GM23338 (cell line): ENCODE measurements around the gene CCDC6. TPM values are rescaled to one million over a fixed set of nuclear protein-coding genes. Genes with fewer than 3 reads are reported as not detected.

Experiments used
- ATAC-seq: fragments of 200-7000 bp; cut with Tn5 transposase; 3 replicates; pipeline ENCODE4 v1.9.1; 2020
- DNase-seq: peaks from one replicate; pipeline ENCODE4 v3.0.0-alpha.2; 2015; ENCODE audit warnings: low spot score
- H2AFZ ChIP-seq: fragments of 200-600 bp; sonication (generic); 2 replicates; pipeline ENCODE4 v1.8.0; 2016; ENCODE audit warnings: antibody characterized with exemption, mild to moderate bottlenecking, moderate library complexity
- H3F3A ChIP-seq: fragments of 200-600 bp; sonication (generic); replicated peaks from 2 replicates; pipeline ENCODE4 v1.8.0; 2017; ENCODE audit warnings: antibody characterized with exemption, mixed run types, low read depth
- H3K27ac ChIP-seq: fragments of 200-600 bp; sonication (generic); 2 replicates; pipeline ENCODE4 v1.6.1; 2016; ENCODE audit warnings: low read depth
- H3K27me3 ChIP-seq: fragments of 200-600 bp; sonication (generic); 2 replicates; pipeline ENCODE4 v1.8.0; 2016; ENCODE audit warnings: mild to moderate bottlenecking, mixed run types, moderate library complexity; ENCODE audit not compliant: insufficient read depth
- H3K36me3 ChIP-seq: fragments of 200-600 bp; sonication (generic); 2 replicates; pipeline ENCODE4 v1.8.0; 2016; ENCODE audit warnings: mild to moderate bottlenecking; ENCODE audit not compliant: insufficient read depth
- H3K4me1 ChIP-seq: fragments of 200-600 bp; sonication (generic); 2 replicates; pipeline ENCODE4 v1.8.0; 2016; ENCODE audit warnings: mild to moderate bottlenecking, moderate library complexity; ENCODE audit not compliant: insufficient read depth
- H3K4me2 ChIP-seq: fragments of 200-600 bp; sonication (generic); 2 replicates; pipeline ENCODE4 v1.7.1; 2017; ENCODE audit warnings: mixed run types
- H3K4me3 ChIP-seq: fragments of 200-600 bp; sonication (generic); 2 replicates; pipeline ENCODE4 v1.6.1; 2016; ENCODE audit warnings: mixed run types
- H3K79me2 ChIP-seq: fragments of 200-600 bp; sonication (generic); replicated peaks from 2 replicates; pipeline ENCODE4 v1.8.0; 2017; ENCODE audit warnings: mild to moderate bottlenecking; ENCODE audit not compliant: insufficient read depth
- H3K9me2 ChIP-seq: fragments of 200-600 bp; sonication (generic); 2 replicates; pipeline ENCODE4 v1.8.0; 2017; ENCODE audit not compliant: insufficient read depth
- H4K20me1 ChIP-seq: fragments of 200-600 bp; sonication (generic); replicated peaks from 2 replicates; pipeline ENCODE4 v1.8.0; 2017; ENCODE audit warnings: mild to moderate bottlenecking; ENCODE audit not compliant: insufficient read depth
- H3K27ac Mint-ChIP-seq: 2 replicates; pipeline ENCODE4 v1.8.0; 2020; ENCODE audit warnings: inconsistent platforms, mild to moderate bottlenecking, moderate library complexity, mixed read lengths
- H3K27me3 Mint-ChIP-seq: 3 replicates; pipeline ENCODE4 v1.8.0; 2022; ENCODE audit warnings: low read depth, mild to moderate bottlenecking, moderate library complexity, mixed read lengths, inconsistent platforms; ENCODE audit not compliant: insufficient read depth, poor library complexity
- H3K36me3 Mint-ChIP-seq: 3 replicates; pipeline ENCODE4 v1.8.0; 2021; ENCODE audit warnings: low read depth, mild to moderate bottlenecking, inconsistent platforms, moderate library complexity, mixed read lengths
- H3K4me1 Mint-ChIP-seq: 3 replicates; pipeline ENCODE4 v1.8.0; 2020; ENCODE audit warnings: mild to moderate bottlenecking, inconsistent platforms, mixed read lengths
- H3K4me3 Mint-ChIP-seq: 3 replicates; pipeline ENCODE4 v1.8.0; 2021; ENCODE audit warnings: moderate library complexity, mild to moderate bottlenecking, inconsistent platforms, mixed read lengths
- H3K9me3 Mint-ChIP-seq: 3 replicates; pipeline ENCODE4 v1.8.0; 2020; ENCODE audit warnings: moderate library complexity, mild to moderate bottlenecking, inconsistent platforms, mixed read lengths
- CREB1 ChIP-seq: fragments of 250-450 bp; sonication (Bioruptor Pico); IDR thresholded peaks from 2 replicates; pipeline ENCODE4 v1.5.0; 2020; ENCODE audit warnings: low read depth, mild to moderate bottlenecking, moderate library complexity
- CTCF ChIP-seq, 2 experiments: fragments of 200-600 bp in 1 of 2; sonication (generic) in 1 of 2; conservative IDR thresholded peaks; 2 replicates each; pipeline versions ENCODE4 v1.5.1 to v1.6.1; 2016 to 2017; ENCODE audit warnings: antibody characterized with exemption in 2 of 2, low read depth in 2 of 2, mild to moderate bottlenecking in 2 of 2, moderate library complexity in 1 of 2
- ETS1 ChIP-seq: IDR thresholded peaks from 2 replicates; pipeline ENCODE4 v1.6.1; 2016; ENCODE audit warnings: antibody characterized with exemption
- ZNF331 ChIP-seq: fragments of 250-450 bp; sonication (Bioruptor Pico); IDR thresholded peaks from 2 replicates; pipeline ENCODE4 v1.5.0; 2020; ENCODE audit warnings: low read depth, mild to moderate bottlenecking, moderate library complexity
- ZNF462 ChIP-seq: fragments of 250-450 bp; sonication (Bioruptor Pico); IDR thresholded peaks from 2 replicates; pipeline ENCODE4 v1.5.0; 2020; ENCODE audit warnings: mild to moderate bottlenecking, moderate library complexity
- polyA plus RNA-seq: library from polyadenylated mRNA; unstranded; fragments of >200 nt; fragmentation: Nextera tagmentation; extraction: Ambion mirVana; gene quantifications from 2 replicates; pipeline ENCODE4 v1.2.1, GENCODE V29; 2016
- total RNA-seq: library from RNA; depleted of rRNA; stranded (reverse); fragments of >200 nt; shearing (Covaris generic); gene quantifications from 2 replicates; pipeline ENCODE4 v1.2.3, GENCODE V29; 2014

Gene CCDC6
- total and polyA plus RNA-seq, 2 experiments from 2014 or later = 32.5 to 66.9 TPM

GRCh38 chr10:59907918-59908807, 1.8 kb upstream of the CCDC6 start (continued):
- TF ChIP-seq ZNF462 (peak; percentile 69), CREB1 (CRISPR knock-in tag) (0 out of 2 replicates have a peak, but pooled peaks have one; percentile 29), CTCF (conservative IDR thresholded peaks at IDR 0.05; ENCODE audit: low read depth in 2 of 2) (no peak)

- Mint-ChIP-seq H3K4me3 (peak overlapping the region; percentile 99), H3K27ac (peak overlapping the region; percentile 99), H3K4me1 (peaks cover 43% of the 10 kb centered on the region)
Observed at GRCh38 chr10:59907537-59907917, 1.2 kb upstream of the CCDC6 start.

More at GRCh38 chr10:59907537-59907917, 1.2 kb upstream of the CCDC6 start:
- Histone ChIP-seq H3K36me3 (no peaks in the 10 kb centered on the region; the same call in 1 of the 2 replicates), H3K4me2 (peak overlapping the region; percentile 62), H2AFZ (no peak overlapping the region), H4K20me1 (peaks cover 19% of the 10 kb centered on the region; the same call in 1 of the 2 replicates), H3K4me3 (peak overlapping the region; percentile 77), H3F3A (no peaks in the 10 kb centered on the region), H3K9me2 (no peaks in the 10 kb centered on the region), H3K4me1 (peaks cover 24% of the 10 kb centered on the region), H3K27ac (peak overlapping the region; percentile 98), H3K27me3 (no peaks in the 10 kb centered on the region), H3K79me2 (peaks cover 35% of the 10 kb centered on the region)
- Mint-ChIP-seq H3K36me3 (peaks cover 7% of the 10 kb centered on the region), H3K9me3 (peaks cover under 1% of the 10 kb centered on the region; the same call in 1 of the 3 replicates), H3K27me3 (peaks cover 2% of the 10 kb centered on the region)
- DNase-seq (no peak), ATAC-seq (no peak)
- TF ChIP-seq ZNF331 (CRISPR knock-in tag) (no peak), CREB1 (CRISPR knock-in tag) (no peak), ETS1 (0 out of 2 replicates have a peak, but pooled peaks have one; percentile 39)
